HEK293T (cell line): ENCODE data around the gene IRF2BP2.

Source experiments
- BHLHE40 ChIP-seq: fragments of 450-650 bp; IDR thresholded peaks from 2 replicates; pipeline ENCODE4 v1.6.1; 2016; ENCODE audit warnings: mild to moderate bottlenecking, moderate library complexity, borderline replicate concordance
- CTBP1 ChIP-seq: fragments of 450-650 bp; IDR thresholded peaks from 2 replicates; pipeline ENCODE4 v1.6.1; 2016; ENCODE audit warnings: borderline replicate concordance
- FOXA1 ChIP-seq: fragments of 450-650 bp; IDR thresholded peaks from 2 replicates; pipeline ENCODE4 v1.6.1; 2016; ENCODE audit warnings: mild to moderate bottlenecking
- TARDBP ChIP-seq: fragments of 450-650 bp; IDR thresholded peaks from 2 replicates; pipeline ENCODE4 v1.6.1; 2016
- ZNF384 ChIP-seq: fragments of 450-650 bp; IDR thresholded peaks from 2 replicates; pipeline ENCODE4 v1.6.1; 2016

GRCh38 chr1:234619794-234620247 lies 9.8 kb upstream of the IRF2BP2 start:
- TF ChIP-seq ZNF384: no peak
- no peak for TF ChIP-seq BHLHE40
- no peak for TF ChIP-seq FOXA1
- no peak; the same call in 1 of the 2 replicates for TF ChIP-seq CTBP1
- no peak for TF ChIP-seq TARDBP
